ENCODE measurements around the gene SDK1.

Gene SDK1

DNA sequence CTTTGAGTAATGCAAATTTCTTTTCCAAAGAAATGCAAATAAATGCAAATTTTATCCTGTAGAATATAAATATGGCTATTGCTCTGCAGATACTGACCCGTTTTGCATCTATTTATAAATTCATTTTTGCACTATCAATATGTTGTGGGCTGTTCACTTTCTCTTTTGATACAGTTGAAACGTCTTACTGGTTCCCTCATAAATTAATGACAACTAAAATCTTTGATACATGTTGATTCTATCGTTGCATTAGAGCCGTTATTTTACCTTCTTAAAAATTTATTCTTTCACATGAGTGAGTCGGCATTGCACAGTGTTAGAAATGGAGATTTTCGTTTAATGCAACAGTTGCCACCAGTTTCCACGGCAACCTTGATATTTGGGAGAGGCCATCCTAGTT lies 691.8 kb downstream of the SDK1 start:
- no peak for DNase-seq (ENCODE audit: insufficient read length, low spot score)
- FAIRE-seq, result no peak

DNA sequence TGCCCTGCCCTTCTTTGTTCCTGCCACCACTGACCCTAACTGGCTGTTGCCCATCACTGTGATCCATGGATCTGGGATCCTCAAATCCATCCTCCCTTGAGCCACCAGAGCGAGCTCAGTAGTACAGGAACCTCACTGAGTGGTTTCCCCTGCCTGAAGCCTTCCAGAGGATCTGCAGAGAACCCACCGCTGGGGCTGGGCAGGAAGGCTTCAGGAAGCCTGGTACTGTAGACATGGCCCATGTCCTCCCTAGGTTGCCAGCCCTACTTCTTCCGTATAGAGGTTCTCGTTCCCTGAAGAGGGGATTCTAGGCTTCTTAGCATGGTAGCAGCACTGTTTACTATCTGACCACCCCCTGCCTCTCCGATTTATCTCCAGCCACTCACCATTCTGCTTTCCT lies 693.7 kb downstream of the SDK1 start:
- FAIRE-seq, result no peak
- DNase-seq (ENCODE audit: insufficient read length, low spot score), result no peak

DNA sequence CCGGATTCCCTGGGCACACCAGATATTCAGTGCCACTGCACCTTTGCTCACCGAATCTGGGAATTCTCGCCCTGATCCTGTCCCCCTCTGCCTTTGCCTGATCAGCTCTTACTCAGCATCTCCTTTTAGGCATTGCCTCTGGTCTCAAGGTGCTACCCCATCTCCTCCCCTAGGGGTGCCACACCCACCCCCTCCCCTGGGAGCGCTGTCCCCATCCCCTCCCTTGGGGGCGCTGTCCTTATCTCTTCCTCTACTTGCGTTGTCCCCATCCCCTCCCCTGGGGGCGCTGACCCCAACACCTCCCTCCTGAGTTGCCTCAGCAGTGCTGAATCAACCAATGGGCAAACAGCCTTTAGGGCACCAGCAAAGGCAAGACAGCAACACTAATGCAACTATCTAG lies 694.1 kb downstream of the SDK1 start:
- DNase-seq (ENCODE audit: insufficient read length, low spot score), result no peak
- FAIRE-seq, result no peak

DNA sequence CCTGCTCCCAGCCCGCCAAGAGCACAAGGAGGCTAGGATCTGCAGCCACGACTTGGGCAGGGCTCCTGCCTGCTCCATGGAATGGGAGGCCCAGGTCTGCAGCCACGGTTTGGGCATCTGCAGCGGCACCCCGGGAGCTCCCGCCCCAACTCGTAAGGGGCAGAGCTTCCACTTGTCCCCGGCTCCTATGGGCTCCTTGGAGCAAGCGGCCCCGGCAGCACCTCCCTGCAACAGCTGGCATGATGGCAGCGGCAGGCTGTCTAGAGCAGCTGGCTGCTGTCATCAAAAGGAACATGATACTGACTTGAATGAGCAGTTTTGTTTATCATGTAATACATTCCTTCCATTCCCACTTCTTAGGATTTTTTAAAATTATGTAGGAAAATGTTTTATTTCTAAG lies 697.0 kb downstream of the SDK1 start:
- FAIRE-seq (no peak), DNase-seq (ENCODE audit: insufficient read length, low spot score) (no peak)

DNA sequence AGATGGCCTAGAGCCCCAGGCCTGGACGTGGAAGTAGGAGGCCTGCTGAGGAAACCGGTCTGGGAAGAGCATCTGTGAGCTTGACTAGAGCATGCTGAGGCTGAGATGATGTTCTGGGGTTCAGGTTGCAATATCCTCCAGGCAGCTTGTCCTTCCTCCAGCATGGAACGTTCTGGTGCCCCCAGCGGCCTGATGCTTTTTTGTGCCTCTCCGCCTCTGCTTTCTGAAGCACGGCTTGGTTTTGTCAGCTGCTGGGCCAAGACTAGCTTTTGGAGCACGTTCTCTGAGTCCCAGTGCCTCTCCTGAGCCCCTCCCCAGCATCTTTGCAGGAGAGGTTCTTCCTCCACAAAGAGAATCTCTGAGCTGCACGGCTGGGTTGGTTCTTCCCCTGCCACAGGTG lies 699.1 kb downstream of the SDK1 start:
- DNase-seq (ENCODE audit: insufficient read length, low spot score), result no peak
- no peak for FAIRE-seq

DNA sequence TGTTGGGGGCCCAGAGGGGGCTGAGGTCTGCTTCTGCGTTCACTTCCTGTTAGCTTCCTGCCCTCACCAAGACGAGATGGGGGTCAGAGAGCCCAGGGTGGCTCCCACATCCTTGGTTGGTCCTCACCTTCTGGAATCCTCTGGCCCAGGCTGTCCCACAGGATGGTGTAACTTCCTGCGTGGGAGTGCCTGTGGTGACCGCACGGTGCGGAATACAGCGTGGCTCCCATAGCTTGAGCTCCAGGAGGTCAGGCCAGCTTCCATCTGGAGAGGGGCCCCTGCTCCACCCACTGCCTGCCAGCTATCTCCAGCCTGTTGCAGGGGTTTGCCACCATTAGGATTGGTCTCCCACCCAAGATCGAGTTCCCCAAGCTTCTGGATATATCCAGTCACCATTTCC lies 699.9 kb downstream of the SDK1 start:
- no peak for DNase-seq (ENCODE audit: insufficient read length, low spot score)
- FAIRE-seq, result no peak

DNA sequence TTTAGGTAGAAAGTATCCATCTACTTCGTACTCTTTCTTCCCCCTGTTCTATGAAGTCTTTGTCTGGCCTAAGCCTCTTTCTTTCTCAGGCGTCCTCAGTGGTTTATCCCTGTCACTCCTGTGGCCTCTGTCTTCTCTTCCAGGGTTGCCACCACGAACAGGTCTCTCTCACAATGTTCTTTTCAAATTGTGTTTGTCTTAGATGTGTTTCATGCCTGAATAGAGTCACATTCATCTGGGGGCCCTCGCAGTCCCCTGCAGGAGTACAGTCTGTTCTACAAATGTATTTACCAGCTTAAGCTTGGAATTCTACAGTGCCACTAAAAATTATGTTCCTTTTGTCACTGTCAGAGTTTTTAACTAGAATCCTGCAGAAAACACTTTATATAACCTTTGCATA lies 700.7 kb downstream of the SDK1 start:
- DNase-seq (ENCODE audit: insufficient read length, low spot score), result no peak
- no peak for FAIRE-seq

DNA sequence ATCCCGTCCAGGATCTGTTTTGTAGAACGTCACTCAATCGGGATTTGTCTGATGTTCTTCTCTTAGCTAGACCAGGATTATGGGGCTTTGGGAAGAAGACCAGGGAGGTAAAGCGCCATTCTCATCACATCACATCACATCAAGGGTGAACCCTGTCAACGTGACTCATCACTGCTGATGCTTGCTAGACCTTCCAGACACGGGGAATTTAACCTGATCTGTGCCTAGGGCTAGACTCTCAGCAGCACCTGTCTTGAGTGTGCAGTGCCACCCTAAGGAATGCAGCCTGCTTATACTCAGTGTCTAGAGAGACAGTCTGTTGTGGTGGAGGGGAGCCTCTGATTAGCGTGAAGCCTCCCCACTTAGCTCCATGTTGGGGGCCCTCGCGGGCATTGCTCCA lies 702.5 kb downstream of the SDK1 start:
- no peak for DNase-seq (ENCODE audit: insufficient read length, low spot score)
- FAIRE-seq, result no peak

DNA sequence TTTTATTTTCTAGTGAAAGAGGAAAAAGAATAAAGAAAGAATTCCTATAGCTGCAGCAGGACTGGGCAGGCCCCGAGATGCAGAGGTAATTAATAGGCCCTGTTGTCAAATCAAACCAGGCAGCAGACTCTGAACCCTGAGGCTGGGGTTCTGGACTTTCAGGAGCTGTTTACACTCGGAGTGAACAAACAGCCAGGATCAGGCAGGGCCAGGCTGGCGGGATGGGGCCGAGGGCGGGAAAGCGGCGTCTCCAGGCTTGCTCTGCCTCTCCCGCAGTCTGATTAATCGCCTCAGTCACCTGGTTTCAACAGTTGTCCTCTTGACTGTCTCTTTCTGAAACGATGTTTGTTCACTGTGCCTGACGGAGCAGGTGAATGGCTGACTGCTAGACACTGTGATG lies 705.6 kb downstream of the SDK1 start:
- FAIRE-seq (no peak), DNase-seq (ENCODE audit: insufficient read length, low spot score) (no peak)

DNA sequence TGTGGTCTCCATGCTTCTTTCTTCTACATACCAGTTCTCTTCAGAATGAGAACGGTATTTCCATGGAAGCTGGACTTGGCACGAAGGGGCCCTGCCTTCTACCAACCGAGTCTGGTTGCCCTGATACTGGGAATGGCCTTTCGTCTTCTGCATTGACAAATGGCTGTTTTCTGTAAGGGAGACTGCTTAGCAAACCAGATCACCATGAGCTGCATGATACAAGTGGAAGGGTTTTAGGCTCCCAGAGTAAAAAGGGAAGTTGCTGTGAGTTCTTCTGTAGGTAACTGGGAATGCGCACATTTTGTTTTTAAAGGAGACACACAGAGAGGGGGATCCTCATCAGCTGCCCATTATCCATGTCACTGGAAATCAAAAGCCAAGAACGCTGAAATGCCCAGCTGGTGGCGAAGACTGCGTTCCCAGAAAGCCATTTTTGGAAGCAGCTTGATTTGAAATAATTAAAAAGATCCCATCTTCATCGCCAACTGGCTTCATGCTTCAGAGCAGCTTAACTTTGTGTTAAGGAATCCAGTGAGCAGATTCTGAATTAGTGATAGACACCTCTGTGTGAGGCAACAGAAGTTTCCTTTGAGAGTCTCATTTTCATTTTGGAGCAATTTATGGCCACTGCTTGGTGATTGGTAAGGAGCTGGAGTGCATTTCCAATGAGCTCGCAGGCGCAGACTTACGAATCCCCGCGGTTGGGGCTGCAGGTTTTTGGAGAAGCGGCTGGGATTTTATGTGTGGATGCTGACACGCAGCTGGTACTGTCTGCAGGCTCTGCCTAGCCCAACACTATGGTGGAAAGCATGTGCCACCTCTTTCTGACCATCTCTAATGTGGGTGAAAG lies 708.4 kb downstream of the SDK1 start:
- no peak for DNase-seq (ENCODE audit: insufficient read length, low spot score)
- no peak for FAIRE-seq

DNA sequence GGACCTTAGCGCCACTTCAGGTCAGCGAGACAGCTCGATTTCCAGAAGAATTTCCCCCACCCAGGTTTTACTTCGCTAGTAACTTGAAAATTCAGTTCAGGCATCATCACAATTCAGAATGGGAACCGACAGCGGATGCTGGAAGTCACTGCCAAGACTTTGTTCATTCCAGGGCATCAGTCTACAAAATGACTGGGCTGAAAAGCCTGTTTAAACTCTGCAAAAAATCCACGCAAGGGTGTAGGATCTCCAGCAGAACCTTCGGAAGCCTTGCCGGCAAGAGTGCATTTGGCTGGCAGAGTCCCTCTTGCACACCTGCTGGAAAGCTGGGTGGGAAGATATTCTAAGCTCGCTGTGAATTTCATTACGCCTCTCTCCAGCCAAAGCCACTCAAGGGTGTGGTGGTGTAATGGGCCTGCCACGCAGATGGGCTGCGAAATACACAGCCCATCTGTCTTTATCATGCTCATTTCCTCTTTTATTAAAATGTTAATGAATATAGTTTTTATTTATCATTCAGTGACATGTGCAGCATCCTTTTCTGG lies 709.1 kb downstream of the SDK1 start:
- DNase-seq (ENCODE audit: insufficient read length, low spot score) (no peak), FAIRE-seq (no peak)

DNA sequence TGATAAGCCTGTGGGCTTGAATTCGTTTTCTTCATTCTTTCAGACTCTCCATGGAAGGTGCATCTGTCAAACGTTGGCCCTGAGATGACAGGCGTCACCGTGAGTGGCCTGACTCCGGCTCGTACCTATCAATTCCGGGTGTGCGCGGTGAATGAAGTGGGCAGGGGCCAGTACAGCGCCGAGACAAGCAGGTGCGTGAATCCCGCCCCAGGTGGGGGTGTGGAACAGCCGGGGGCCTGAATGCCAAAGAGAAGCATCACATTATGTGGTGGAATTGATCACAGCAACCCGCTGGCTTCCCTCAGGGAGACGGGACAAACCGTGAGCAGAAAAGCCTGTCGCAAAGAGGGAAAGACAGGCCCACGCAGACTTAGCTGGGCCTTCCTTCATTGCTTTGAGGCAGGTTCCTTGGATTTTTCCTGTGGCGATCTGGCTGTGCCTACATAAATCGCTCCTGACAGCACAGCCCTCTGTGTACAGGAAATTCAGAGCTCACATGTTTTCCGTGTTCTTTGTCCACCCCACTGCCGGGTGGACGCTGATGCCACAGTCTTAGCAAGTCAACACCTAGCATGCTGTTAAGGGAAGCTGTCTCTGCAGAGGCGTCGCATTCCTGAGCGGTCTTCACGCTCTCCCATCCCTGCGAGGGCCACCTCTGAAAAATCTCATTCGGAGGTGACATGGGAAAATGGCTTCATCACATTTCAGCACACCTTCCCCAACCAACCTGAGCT lies 710.0 kb downstream of the SDK1 start:
- no peak for DNase-seq (ENCODE audit: insufficient read length, low spot score)
- FAIRE-seq, result no peak

DNA sequence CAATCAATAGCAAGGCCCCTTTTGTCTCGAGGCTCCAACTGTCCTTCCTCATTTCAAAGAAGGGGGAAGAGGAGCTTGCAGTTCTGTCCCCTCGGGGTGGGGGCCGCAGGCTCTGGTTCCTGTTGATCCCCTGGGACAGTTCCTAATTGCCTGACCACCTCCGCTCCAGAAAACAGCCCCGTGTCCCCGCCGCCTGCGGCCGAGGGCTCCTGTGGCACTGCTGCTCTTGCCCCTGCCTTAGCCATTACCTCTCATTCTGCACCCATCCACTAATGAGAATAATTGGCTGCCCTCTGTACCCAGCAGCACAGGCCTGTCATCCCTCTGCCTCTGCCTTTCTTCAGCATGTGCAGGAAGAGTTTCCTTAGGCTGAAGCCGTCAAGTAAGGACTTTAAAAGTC lies 712.7 kb downstream of the SDK1 start:
- FAIRE-seq (no peak), DNase-seq (ENCODE audit: insufficient read length, low spot score) (no peak)

DNA sequence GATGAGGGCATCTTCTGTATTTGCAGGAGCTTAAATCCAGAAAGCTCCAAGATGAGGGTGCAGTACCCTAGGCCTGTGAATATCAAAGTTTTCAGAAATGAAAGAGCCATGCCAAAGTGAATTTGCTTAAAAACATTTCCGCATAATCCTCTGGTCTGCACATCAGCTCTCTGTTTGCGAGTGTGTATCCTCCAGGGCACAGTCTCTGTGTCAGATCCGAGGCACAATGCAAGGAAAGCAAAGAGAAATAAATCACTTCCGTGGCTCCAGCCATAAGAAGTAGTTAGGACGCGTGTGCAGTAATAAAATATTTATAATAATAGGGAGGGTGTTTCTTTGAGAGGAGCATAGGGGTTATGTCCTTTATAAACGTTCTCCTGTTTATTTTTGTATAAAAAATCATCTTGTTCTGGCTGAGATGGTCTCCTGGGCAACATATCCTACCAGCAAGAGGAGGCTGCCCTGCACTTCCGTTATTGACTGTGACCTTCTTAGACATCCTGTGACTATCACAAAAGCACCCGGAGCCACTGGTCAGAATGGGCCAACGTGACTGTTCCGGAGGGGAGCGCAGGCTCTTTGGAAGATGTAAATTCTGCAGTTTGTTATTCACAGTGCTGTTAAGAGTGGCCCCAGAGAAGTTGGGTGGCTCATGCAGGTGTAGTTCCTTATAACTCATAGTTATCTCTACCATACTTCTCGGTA lies 713.4 kb downstream of the SDK1 start:
- FAIRE-seq (no peak), DNase-seq (ENCODE audit: insufficient read length, low spot score) (no peak)

DNA sequence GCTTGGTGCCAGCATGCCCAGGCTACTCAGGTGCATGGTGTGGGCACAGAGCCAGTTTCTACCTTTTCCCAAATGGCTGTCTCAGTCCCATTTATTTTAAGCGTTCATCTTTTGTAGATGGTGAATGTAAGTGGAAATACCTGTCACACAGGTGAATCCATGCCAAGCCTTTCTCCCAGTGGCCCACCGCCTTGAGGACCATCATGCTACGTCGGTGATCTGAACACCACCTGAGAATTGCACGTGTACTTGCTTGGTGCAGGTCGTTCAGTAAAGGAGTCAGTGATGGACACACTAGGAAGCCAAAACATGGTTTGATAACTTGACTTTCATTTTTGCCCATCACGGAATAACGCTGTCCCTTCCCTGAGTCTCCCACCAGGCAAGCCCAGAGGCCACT lies 714.3 kb downstream of the SDK1 start:
- DNase-seq (ENCODE audit: insufficient read length, low spot score) (no peak), FAIRE-seq (no peak)

DNA sequence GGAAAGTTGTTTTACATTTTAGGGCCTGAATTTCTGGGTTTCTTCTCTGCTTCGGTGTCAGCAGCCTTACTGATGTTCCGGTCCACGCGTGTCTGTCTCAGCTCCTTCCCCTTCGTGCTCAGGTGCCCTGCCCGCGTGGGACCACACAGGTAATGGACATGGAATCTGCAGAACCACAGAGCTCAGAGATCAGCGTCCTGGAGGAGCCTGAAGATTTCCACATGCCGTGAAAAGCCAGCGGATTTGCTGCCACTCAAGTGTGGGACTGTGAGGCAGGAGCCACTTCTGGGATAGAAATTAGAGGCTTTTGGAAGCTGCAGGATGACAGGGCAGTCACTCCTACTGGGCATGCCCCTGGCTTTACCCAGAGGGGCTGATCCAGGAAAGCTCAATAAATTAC lies 714.9 kb downstream of the SDK1 start:
- no peak for DNase-seq (ENCODE audit: insufficient read length, low spot score)
- FAIRE-seq, result no peak

DNA sequence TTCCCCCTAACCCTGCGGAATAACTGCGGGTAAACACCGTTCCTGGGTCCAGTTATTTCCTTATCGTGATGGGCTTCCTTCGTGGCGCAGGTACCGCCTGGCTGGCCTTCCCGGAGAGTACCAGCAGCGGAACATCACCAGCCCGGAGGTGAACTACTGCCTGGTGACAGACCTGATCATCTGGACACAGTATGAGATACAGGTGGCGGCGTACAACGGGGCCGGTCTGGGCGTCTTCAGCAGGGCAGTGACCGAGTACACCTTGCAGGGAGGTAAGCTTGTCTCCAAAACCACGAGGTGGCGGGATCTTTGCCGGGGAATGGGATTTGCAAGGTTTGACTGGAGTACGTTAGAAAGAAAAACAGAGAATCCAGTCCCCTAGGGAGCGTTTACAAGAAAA lies 716.0 kb downstream of the SDK1 start:
- FAIRE-seq, result no peak
- no peak for DNase-seq (ENCODE audit: insufficient read length, low spot score)

DNA sequence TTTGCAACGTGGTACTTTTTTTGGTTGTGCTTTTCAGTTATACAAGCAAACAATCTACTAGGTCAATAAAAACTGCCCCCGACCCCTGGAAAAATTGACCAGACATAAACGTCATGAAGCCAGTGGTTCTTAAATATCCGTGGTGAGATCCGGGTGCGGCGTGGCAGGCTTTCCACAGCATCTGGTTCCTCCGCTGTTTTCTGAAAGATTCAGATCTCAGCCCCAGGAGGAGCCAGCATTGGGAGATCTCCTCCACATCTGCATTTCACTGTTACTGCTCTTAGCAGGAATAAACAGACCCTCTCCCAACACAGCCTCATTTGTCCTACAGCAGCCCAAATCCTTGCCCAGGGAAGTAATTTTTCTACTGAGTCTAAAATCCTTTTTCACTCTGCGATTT lies 716.7 kb downstream of the SDK1 start:
- DNase-seq (ENCODE audit: insufficient read length, low spot score), result no peak
- FAIRE-seq, result no peak

DNA sequence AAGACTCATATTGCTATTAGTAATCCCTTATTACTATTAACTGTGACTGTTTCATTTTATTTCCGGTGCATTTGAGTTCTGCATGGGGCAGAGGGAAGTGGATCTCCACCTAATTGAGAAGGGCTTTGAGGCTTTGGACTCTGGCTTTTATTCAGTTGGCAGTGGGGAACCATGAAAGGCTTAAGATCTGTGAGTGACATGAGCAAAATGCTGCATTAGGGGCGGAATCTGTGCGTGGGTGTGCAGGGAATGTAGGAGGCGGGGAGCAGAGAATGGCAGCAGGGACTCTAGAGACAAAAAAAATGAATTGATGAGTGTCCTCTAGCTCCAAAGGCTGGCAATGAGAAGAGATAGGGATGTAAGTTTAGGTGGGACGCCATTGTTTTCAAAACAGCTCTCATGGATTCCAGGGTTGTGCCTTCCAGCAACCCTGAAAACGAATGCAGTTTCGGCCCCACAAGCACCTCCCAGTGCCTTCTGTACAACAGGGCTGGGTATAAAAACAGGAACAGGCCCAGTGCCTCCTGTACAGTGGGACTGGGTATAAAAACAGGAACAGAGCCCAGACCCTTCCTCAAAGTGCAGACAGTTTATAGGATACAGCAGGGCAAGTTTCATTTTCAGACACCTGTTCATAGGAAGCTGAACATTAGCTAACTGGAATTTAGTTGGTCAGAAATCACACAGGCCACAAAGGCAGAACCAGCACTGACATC lies 717.7 kb downstream of the SDK1 start:
- DNase-seq (ENCODE audit: insufficient read length, low spot score), result no peak
- FAIRE-seq, result no peak

DNA sequence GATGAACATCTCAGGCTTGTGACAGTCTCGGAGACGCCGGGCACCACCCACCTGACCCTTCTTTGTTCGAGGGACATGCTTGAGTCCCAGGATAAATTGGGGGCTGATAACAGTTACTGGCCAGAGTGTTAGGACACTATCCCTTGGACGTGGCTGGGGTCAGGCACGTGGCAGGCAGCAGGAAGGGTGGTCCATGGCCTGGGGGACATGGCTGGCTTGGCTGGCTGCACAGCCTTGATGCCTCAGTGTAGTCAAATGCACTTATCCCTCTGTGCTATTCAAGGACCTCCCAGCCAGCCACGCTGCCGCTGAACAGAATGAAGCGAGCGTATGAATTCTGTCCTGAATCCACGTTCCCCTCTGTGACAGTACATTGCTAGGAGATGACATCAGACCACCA lies 719.0 kb downstream of the SDK1 start:
- FAIRE-seq, result no peak

DNA sequence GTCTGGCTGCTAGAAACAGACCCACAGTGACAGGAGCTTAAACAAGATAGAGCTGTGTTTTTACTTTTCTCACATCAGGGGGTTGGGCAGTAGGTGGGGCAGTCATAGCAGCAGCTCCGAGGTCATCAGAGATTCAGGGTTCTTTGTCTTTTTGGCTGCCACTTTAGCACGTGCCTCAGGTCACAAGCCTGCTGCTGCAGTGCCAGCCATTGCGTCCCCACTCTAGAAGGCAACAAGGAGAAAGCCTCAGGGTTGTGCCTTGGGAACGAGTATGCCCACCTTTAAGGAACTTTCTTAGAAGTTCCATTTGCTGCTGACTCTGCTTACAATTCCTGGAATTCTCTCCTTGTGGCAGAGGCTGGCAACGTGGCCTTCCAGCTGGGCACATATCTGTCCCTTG lies 720.4 kb downstream of the SDK1 start:
- FAIRE-seq (no peak), DNase-seq (ENCODE audit: insufficient read length, low spot score) (no peak)

More for the DNA sequence above, 719.0 kb downstream of the SDK1 start:
- DNase-seq (ENCODE audit: insufficient read length, low spot score), result no peak

All from GM19239 (cell line).